Activated naive CD4-positive, alpha-beta T cell treated with anti-CD3 and anti-CD28 coated beads, Interleukin-2, amount 50 U/mL, for 24 hours (primary cell): ENCODE measurements around the gene HSPG2.
"Not testable (repeated sequence)": the region's sequence is repeated elsewhere in the genome, so short reads cannot be mapped to it uniquely, and the experiment has no call there.

ENCODE experiments used
- H3K27ac Mint-ChIP-seq: one replicate; pipeline ENCODE4 v1.8.0; 2021; ENCODE audit warnings: mild to moderate bottlenecking, mixed read lengths
- H3K27me3 Mint-ChIP-seq: one replicate; pipeline ENCODE4 v1.8.0; 2021; ENCODE audit warnings: mixed read lengths
- H3K36me3 Mint-ChIP-seq: one replicate; pipeline ENCODE4 v1.8.0; 2021; ENCODE audit warnings: mixed read lengths
- H3K4me1 Mint-ChIP-seq: one replicate; pipeline ENCODE4 v1.8.0; 2021; ENCODE audit warnings: mixed read lengths
- H3K4me3 Mint-ChIP-seq: one replicate; pipeline ENCODE4 v1.8.0; 2021; ENCODE audit warnings: mild to moderate bottlenecking, mixed read lengths
- H3K9me3 Mint-ChIP-seq: one replicate; pipeline ENCODE4 v1.8.0; 2021; ENCODE audit warnings: mixed read lengths

Gene HSPG2

DNA sequence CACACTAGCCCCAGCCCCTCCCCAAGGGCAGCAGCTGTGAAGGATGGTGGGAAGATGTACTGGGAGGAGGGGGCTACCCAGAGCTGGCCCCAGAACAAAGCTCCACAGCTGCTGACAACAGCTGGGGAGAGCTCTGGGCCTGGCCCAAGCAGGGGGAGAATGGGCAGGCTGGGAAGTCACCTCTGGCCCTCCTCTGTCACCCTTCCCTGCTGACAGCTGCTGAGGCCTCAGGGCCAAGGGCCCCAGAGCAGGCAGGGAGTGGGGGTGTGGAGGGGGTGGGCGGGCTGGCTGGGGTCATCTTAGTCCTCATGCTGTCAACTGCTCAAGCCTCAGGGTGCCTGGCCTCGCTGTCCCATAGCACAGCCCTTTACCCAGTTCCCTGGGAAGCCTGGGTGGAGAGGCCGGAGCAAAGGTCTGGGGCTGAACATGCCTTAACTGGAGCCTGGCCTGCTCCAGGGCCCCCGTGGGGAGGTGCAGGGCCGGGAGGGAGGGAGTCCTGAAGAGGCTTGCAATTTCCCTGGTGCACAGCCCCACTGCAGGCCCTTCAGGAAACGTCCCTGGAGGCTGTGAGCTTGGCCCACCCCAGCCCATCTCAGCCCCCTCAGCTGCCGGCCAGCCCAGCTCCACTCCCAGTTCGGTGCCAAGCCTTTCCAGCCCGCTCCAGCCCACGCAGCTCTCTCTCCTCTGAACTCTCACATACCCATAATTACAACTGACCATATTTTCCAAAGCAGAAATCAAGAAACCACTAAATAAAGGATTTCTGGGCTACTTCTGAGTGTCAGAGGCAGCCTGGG, 25.7 kb downstream of the HSPG2 start:
- Mint-ChIP-seq H3K9me3 (no peaks in the 10 kb centered on the region), H3K27ac (peak overlapping the region; percentile 68), H3K36me3 (no peaks in the 10 kb centered on the region), H3K27me3 (no peaks in the 10 kb centered on the region), H3K4me3 (no peak overlapping the region), H3K4me1 (peaks cover 15% of the 10 kb centered on the region)

DNA sequence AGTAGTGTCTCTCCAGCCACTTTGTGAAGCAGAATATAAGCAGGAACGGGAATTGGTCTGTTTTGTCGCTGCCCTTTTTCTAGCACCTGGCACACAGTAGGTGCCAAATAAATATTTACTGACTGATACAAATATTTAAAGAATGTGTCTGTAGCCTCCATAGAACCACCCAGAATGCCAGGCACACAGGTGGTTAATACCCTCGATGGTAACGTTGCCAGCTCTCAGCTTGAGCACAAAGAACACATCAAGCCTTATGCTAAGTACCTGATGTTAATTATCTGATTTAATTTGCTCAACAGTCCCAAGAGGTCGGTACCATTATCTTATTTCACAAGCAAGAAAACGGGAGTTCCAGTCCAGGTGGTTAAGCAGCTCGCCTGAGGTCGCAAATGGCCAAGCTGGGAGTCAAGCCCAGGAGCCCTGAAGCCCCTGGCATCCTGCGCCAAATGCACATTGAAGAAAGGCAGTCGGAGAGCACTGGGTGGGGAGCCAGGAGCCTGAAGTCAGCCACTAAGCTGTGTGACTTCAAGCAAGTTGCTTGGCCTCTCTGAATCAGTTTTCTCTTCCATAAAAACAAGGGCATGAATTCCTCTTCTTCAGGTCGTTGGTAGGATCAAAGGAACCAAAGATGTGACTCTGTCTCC, 26.4 kb downstream of the HSPG2 start:
- no peaks in the 10 kb centered on the region for H3K36me3 Mint-ChIP-seq
- H3K27ac Mint-ChIP-seq, result no peak overlapping the region
- peaks cover 15% of the 10 kb centered on the region for H3K4me1 Mint-ChIP-seq
- no peaks in the 10 kb centered on the region for H3K9me3 Mint-ChIP-seq
- H3K27me3 Mint-ChIP-seq, result no peaks in the 10 kb centered on the region
- no peak overlapping the region for H3K4me3 Mint-ChIP-seq

DNA sequence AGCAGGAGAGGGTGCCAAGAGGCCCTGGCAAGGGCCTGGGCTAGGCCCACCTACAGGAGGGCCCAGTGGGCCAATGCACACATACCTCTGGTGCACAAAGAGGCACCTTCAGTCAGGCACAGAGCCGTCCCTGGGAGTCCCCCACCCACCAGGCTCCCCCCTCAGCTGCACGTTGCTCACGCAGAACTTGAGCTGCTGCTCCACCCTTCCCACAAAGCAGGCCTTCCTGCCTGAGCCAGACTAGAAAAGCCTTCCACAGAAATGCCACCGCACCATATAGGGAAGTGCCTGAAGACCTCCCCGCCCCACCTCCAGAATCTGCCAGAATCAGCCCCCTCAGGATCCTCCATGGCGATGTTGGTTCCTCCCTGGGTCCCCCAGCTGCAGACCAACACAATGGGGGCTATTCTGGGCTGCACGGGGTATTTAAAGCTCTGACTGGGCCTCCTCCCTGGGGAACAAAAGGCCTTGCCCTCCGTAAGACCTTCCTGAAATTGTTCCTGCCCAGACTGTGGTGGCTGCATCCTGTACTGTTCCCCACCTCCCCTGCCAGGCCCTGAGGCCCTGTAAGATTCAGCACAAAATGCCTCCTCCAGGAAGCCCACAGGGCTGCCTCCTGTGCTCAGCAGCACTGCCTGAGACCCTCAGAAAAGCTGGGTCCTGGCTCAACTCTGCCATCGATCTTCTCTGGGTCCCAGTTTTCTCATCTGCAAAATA, 27.2 kb downstream of the HSPG2 start:
- no peaks in the 10 kb centered on the region for H3K36me3 Mint-ChIP-seq
- H3K4me3 Mint-ChIP-seq, result peak overlapping the region; percentile 4
- no peak overlapping the region for H3K27ac Mint-ChIP-seq
- peaks cover 19% of the 10 kb centered on the region for H3K4me1 Mint-ChIP-seq
- no peaks in the 10 kb centered on the region for H3K27me3 Mint-ChIP-seq
- no peaks in the 10 kb centered on the region for H3K9me3 Mint-ChIP-seq

DNA sequence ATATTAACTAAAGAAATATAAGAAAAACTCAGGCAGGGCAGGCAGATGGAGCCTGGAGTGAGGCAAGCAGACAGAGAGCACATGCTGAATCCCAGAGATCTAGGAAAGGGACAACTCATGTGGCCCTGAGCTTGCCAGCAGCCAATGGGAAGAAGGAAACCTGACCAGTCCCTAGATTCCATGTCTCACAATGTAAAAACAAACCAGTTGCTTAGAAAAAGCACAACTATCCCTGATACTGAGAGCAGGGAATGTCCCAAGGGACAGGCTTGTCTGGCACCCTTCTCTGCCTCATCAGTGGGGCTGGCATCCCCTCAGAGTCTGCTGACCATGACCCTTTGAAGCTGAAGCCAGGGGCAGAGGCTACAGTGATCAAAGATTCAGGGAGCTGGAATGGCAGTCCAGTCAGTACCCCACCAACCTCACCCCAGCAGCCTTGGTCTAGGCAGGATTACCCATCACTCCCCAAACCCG, 27.8 kb downstream of the HSPG2 start:
- H3K4me3 Mint-ChIP-seq, result peak overlapping the region; percentile 4
- no peaks in the 10 kb centered on the region for H3K36me3 Mint-ChIP-seq
- no peaks in the 10 kb centered on the region for H3K9me3 Mint-ChIP-seq
- no peak overlapping the region for H3K27ac Mint-ChIP-seq
- H3K4me1 Mint-ChIP-seq, result peaks cover 20% of the 10 kb centered on the region
- H3K27me3 Mint-ChIP-seq, result no peaks in the 10 kb centered on the region

DNA sequence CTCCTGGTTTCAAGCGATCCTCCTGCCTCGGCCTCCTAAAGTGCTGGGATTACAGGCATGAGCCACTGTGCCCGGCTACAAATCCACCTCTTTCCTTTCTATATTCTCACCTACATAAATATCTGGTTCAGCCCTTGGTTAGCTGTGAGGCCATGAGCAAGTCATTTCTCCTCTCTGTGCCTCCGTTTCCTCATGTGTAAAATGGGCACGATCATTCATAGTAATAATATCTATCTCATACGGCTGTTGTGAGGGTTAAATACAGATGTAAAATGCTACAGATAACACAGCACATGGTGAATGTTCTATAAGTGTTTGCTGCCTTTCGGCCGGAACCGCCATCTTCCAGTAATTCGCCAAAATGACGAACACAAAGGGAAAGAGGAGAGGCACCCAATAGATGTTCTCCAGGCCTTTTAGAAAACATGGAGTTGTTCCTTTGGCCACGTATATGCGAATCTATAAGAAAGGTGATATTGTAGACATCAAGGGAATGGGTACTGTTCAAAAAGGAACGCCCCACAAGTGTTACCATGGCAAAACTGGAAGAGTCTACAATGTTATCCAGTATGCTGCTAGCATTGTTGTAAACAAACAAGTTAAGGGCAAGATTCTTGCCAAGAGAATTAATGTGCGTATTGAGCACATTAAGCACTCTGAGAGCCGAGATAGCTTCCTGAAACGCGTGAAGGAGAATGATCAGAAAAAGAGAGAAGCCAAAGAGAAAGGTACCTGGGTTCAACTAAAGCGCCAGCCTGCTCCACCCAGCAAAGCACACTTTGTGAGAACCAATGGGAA, 29.2 kb downstream of the HSPG2 start:
- H3K9me3 Mint-ChIP-seq, H3K27me3 Mint-ChIP-seq: not testable (repeated sequence)

DNA sequence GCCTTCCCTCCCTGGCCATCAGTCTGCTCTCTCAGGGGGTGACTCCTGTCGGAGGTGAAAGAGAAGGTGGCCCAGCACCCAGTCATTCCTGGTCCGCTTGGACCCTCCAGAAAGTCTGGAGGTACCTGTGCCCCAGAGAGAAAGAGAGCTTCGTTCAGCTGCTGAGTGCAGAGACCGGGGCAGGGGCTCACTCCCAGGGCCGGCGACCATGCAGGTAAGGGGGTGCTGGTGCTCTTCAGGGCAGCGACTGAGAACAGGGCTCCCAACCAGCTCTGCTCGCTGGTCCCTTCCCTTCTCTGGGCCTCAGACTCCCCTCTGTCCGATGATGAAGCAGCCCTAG, 30.1 kb downstream of the HSPG2 start:
- no peak overlapping the region for H3K4me3 Mint-ChIP-seq
- H3K27me3 Mint-ChIP-seq, result no peaks in the 10 kb centered on the region
- no peak overlapping the region for H3K27ac Mint-ChIP-seq
- H3K4me1 Mint-ChIP-seq, result peaks cover 22% of the 10 kb centered on the region
- no peaks in the 10 kb centered on the region for H3K36me3 Mint-ChIP-seq
- H3K9me3 Mint-ChIP-seq, result no peaks in the 10 kb centered on the region

More for the DNA sequence above, 29.2 kb downstream of the HSPG2 start:
- H3K36me3 Mint-ChIP-seq, H3K27ac Mint-ChIP-seq, H3K4me3 Mint-ChIP-seq: not testable (repeated sequence)
- peaks cover 22% of the 10 kb centered on the region for H3K4me1 Mint-ChIP-seq

DNA sequence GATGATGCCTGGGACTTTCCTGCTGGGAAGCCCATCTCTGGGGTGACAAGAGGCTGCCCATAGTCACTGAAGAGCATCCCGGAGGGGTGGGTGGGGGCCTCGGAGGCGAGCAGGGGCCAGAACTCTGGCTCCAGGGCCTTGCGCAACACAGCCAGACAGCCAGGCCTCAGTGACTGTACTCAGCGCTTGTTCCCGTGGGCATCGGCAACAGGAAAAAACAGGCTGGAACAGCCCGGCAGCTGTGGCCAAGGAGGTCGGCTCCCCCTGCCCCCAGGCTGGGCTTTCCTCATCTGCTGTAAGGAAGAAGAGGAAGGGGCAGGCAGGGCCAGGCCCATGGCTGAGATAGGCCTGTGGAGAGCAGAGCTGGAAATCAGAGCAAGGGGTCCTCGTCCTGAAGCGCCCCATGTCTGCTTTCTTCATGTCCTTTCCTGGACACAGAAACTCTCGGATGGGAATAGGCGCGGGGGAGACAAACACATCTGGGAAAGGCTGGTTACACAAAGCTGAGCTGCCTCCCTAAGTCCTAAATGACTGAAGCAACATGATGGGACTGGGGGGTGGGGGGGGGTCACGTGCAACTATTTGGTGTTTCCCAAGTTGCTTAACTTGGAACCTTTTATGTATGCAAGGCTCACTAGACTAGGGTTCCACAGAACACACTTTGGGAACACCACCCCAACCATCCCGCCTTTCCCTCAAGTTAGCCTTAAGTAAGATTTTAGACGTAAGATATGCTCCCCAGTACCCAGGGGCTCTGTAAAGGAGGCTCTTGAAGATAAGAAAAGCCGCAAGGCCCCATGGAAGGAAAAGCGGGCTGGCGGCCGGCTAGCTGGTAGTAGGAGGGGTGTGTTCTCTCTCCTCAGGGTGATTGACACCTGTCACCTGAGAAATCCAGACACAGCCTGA, 30.7 kb downstream of the HSPG2 start:
- peaks cover 22% of the 10 kb centered on the region for H3K4me1 Mint-ChIP-seq
- H3K36me3 Mint-ChIP-seq, result no peaks in the 10 kb centered on the region
- H3K27ac Mint-ChIP-seq, result no peak overlapping the region
- no peaks in the 10 kb centered on the region for H3K9me3 Mint-ChIP-seq
- H3K27me3 Mint-ChIP-seq, result no peaks in the 10 kb centered on the region
- no peak overlapping the region for H3K4me3 Mint-ChIP-seq

DNA sequence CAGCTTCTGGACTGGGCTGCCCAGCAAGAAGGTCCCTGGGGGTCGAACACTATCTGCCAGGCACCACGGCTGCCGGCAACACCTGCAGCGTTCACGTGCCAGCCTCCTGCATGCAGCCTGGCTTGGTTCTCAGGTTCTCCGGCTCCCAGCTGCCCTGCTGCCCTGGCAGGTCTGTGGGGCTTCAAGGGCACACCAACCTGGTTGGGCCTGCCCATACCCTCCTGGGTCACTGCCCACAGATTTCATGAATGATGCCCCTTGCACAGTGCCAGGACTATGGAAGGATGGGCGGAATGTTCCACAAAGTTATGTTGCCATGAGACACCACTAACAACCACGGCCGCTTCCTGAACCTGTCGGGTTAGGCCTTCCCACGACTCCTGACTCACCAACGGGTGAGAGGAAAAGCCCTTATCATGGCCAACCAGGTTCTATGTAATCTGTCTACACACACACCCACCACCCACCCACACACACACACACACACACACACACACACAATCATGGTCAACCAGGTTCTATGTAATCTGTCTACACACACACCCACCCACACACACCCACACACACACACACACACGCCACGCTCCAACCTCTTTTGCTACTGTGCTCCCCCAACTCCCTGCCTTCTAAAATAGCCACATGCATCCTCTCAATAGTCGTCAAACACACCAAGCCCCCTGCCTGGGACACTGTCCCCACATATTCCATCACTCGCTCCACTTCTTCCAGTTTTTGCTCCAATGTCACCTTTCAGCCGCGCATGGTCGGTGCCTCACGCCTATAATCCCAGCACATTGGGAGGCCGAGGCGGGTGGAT, 32.2 kb downstream of the HSPG2 start:
- Mint-ChIP-seq H3K27me3 (no peaks in the 10 kb centered on the region), H3K9me3 (no peaks in the 10 kb centered on the region), H3K4me3 (no peak overlapping the region), H3K36me3 (no peaks in the 10 kb centered on the region), H3K27ac (no peak overlapping the region), H3K4me1 (peaks cover 18% of the 10 kb centered on the region)

DNA sequence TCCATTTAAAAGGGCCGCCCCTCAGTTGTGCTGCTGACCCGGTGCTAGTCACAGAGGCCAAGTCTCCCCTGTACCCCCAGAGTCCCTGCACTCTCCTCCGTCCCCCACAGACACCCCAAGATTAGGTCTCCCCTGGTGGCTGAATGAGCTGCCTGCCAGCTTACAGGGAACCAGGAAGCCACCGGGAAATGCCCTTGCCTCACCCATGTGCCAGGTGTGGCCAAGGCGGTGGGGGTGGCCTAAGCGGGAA, 32.7 kb downstream of the HSPG2 start:
- Mint-ChIP-seq H3K27ac (no peak overlapping the region), H3K27me3 (no peaks in the 10 kb centered on the region), H3K36me3 (no peaks in the 10 kb centered on the region), H3K4me3 (no peak overlapping the region), H3K9me3 (no peaks in the 10 kb centered on the region), H3K4me1 (peaks cover 12% of the 10 kb centered on the region)

DNA sequence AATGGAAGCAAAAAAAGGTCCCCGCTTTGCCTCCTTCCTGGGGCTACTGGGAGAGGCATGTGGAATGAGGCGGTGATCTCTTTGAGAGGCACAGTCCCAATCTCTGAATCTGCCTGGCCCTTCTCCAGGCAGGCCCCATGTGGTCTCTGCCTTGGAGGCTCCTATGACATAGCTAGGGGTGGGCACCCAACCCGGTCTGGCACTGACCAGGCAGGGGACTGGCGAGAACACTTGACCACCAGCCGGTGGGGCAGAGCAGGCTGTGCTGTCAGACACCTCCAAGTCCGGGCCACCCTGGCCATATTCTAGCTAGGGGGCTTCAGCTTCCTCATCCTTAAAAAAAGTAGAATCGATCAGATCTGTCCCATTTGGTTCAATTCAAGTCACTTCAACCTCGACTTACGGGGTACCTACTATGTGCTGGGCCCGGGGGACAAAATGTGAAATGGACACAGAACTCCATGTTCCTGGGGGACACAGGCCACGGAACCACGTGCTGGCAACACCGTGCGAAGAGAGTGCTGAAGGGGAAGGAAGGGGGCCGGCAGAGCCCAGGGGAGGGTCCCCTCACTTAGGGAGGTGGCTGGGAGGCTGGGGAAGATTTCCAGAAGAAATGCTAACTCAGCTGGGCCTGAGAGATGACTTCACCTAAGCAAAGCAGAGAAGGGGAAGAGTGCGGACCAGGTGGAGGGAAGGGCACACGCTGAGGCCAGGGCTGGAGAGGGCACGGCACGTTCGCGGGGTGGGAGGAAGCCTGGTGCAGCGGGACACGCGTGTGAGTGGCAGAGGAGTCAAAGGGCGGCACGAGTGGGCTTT, 33.3 kb downstream of the HSPG2 start:
- H3K4me3 Mint-ChIP-seq, result no peak overlapping the region
- no peaks in the 10 kb centered on the region for H3K27me3 Mint-ChIP-seq
- peaks cover 8% of the 10 kb centered on the region for H3K4me1 Mint-ChIP-seq
- H3K9me3 Mint-ChIP-seq, result no peaks in the 10 kb centered on the region
- H3K36me3 Mint-ChIP-seq, result no peaks in the 10 kb centered on the region
- H3K27ac Mint-ChIP-seq, result no peak overlapping the region

DNA sequence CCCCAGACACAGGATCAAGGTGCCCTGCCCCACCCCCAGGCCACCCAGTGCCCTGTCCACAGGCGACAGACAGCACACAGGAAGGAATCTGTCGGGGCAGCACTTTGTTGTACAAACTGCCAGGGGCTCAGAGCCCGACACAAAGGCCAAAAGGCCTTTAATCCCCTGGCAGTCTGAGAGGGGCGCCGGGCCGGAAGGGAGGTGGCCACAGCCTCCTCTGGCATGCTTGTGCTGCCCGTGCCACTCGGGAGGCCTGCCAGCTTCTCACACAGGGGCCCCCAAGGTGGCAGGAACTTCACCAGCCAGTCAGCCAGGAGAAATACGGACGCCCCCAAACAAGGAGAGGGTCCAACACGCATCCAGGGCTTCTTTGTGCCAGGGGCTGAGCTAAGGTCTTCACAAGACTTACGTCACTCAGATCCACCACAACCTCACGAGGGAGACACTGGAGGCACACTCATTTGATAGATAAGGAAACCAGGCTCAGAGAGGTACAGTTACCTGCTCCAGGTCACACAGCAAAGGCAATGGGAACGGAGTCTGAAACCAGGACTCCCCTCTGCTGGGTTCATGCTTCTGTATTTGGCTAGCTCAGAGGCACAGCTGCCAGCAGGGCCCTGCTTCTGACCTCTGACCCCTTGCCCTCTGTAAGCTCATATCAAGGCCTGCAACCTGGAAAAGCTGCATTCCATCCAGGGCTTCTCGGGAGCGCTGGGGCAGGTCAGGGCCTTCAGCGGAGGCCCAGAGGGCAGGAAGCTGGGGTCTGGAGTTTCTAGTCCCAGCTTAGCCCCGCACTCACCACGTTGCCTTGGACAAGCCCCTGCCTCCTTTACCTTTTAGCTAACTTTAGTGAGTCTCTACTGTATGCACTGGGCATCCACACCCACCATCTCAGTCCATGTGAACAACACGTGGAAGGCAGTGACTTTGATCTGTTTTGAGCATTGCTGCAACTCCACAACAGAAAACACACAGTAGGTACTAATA, 34.8 kb downstream of the HSPG2 start:
- Mint-ChIP-seq H3K27ac (no peak overlapping the region), H3K4me1 (peaks cover 8% of the 10 kb centered on the region), H3K9me3 (no peaks in the 10 kb centered on the region), H3K36me3 (no peaks in the 10 kb centered on the region), H3K27me3 (no peaks in the 10 kb centered on the region), H3K4me3 (no peak overlapping the region)

DNA sequence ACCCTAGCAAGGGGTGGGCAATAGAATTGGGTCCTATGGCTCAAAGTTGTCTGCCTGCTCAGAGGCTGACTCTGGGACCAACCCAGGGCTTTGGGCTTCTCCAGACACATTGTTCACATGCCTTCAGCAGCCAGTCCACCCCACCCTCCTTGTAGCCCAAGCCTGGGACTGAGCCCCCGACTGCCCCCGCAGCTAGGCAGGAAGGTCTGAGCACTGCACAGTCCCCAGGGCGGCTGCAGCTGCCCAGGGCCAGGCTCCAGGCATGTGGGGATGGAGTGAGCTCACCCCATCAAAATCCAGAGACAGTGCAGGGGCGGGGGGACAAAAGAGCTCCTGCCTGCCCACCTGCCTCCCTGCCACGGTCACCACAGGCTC, 35.6 kb downstream of the HSPG2 start:
- H3K4me3 Mint-ChIP-seq, result no peak overlapping the region
- no peaks in the 10 kb centered on the region for H3K36me3 Mint-ChIP-seq
- H3K9me3 Mint-ChIP-seq, result no peaks in the 10 kb centered on the region
- no peak overlapping the region for H3K27ac Mint-ChIP-seq
- H3K27me3 Mint-ChIP-seq, result no peaks in the 10 kb centered on the region
- H3K4me1 Mint-ChIP-seq, result peaks cover 8% of the 10 kb centered on the region
